PC-3 (cell line): Measurements from ENCODE around the gene LIG4.

Experiments used
- EZH2phosphoT487 ChIP-seq: fragments of 300-600 bp; sonication (generic); IDR thresholded peaks from 2 replicates; pipeline ENCODE4 v1.6.1; 2018; ENCODE audit warnings: mild to moderate bottlenecking, antibody characterized with exemption, low read length, borderline replicate concordance
- TF ChIP-seq, protein P1 (sequence below): fragments of 300-600 bp; sonication (generic); conservative IDR thresholded peaks from 2 replicates; pipeline ENCODE4 v1.5.1; 2017; ENCODE audit warnings: antibody characterized with exemption, low read depth, mild to moderate bottlenecking, low read length

- TF ChIP-seq, protein P1, sequence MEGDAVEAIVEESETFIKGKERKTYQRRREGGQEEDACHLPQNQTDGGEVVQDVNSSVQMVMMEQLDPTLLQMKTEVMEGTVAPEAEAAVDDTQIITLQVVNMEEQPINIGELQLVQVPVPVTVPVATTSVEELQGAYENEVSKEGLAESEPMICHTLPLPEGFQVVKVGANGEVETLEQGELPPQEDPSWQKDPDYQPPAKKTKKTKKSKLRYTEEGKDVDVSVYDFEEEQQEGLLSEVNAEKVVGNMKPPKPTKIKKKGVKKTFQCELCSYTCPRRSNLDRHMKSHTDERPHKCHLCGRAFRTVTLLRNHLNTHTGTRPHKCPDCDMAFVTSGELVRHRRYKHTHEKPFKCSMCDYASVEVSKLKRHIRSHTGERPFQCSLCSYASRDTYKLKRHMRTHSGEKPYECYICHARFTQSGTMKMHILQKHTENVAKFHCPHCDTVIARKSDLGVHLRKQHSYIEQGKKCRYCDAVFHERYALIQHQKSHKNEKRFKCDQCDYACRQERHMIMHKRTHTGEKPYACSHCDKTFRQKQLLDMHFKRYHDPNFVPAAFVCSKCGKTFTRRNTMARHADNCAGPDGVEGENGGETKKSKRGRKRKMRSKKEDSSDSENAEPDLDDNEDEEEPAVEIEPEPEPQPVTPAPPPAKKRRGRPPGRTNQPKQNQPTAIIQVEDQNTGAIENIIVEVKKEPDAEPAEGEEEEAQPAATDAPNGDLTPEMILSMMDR = no peak
- no peak for TF ChIP-seq EZH2phosphoT487
These were observed 27.1 kb downstream of the LIG4 start for GRCh38 chr13:108188260-108188659.
